Keratinocyte (primary cell): Measurements from ENCODE around the gene FEM1A. TPM values are rescaled to one million over a fixed set of nuclear protein-coding genes. Genes with fewer than 3 reads are reported as not detected.

Experiments used
- DNase-seq: peaks from one replicate; pipeline ENCODE4 v3.0.0-alpha.2; 2011; ENCODE audit warnings: low read depth, missing footprints, low spot score
- FAIRE-seq: peaks from 2 replicates; lab custom pipeline; 2011; peaks lifted over from hg19 to GRCh38; lab: Jason Lieb, UNC
- H2AFZ ChIP-seq: 2 replicates; pipeline ENCODE4 v1.6.0; 2012; ENCODE audit warnings: low read length, control low read depth, inconsistent platforms; ENCODE audit not compliant: control insufficient read depth
- H3K27ac ChIP-seq: 2 replicates; pipeline ENCODE4 v1.5.1; 2011; ENCODE audit warnings: low read length; ENCODE audit not compliant: control insufficient read depth, insufficient read depth
- H3K27me3 ChIP-seq: 3 replicates; pipeline ENCODE4 v1.6.0; 2011; ENCODE audit warnings: low read length; ENCODE audit not compliant: control insufficient read depth, insufficient read depth; ENCODE audit errors: extremely low read depth
- H3K36me3 ChIP-seq, 2 experiments: 2 replicates in 1 of 2; 3 replicates in 1 of 2; pipeline ENCODE4 v1.5.1; 2011; ENCODE audit warnings: low read length in 2 of 2, mild to moderate bottlenecking in 1 of 2; ENCODE audit not compliant: control insufficient read depth in 2 of 2, insufficient read depth in 2 of 2; ENCODE audit errors: extremely low read depth in 1 of 2
- H3K4me1 ChIP-seq: 3 replicates; pipeline ENCODE4 v1.5.1; 2011; ENCODE audit warnings: low read length; ENCODE audit not compliant: control insufficient read depth, insufficient read depth; ENCODE audit errors: extremely low read depth
- H3K4me2 ChIP-seq: 3 replicates; pipeline ENCODE4 v1.6.0; 2011; ENCODE audit warnings: low read depth, low read length; ENCODE audit not compliant: control insufficient read depth, insufficient read depth; ENCODE audit errors: extremely low read depth
- H3K4me3 ChIP-seq, 3 experiments: fragments of 200-600 bp in 1 of 3; sonication (generic) in 1 of 3; 2 replicates in 2 of 3; 3 replicates in 1 of 3; pipeline ENCODE4 v1.5.1; 2011 to 2016; ENCODE audit warnings: low read length in 3 of 3, mild to moderate bottlenecking in 3 of 3, control low read depth in 2 of 3, inconsistent platforms in 1 of 3, low read depth in 1 of 3, mixed read lengths in 1 of 3, mixed run types in 1 of 3, moderate library complexity in 1 of 3; ENCODE audit not compliant: control insufficient read depth in 2 of 3, insufficient read depth in 2 of 3; ENCODE audit errors: extremely low read depth in 1 of 3
- H3K79me2 ChIP-seq: 2 replicates; pipeline ENCODE4 v1.6.0; 2012; ENCODE audit warnings: low read length; ENCODE audit not compliant: control insufficient read depth, insufficient read depth
- H3K9ac ChIP-seq: 3 replicates; pipeline ENCODE4 v1.6.0; 2011; ENCODE audit warnings: low read length; ENCODE audit not compliant: control insufficient read depth, insufficient read depth; ENCODE audit errors: extremely low read depth
- H3K9me1 ChIP-seq: 3 replicates; pipeline ENCODE4 v1.6.0; 2011; ENCODE audit warnings: low read length; ENCODE audit not compliant: control insufficient read depth, insufficient read depth; ENCODE audit errors: extremely low read depth
- H3K9me3 ChIP-seq: 2 replicates; pipeline ENCODE4 v1.5.1; 2012; ENCODE audit warnings: low read depth, low read length; ENCODE audit not compliant: control insufficient read depth
- H4K20me1 ChIP-seq: 3 replicates; pipeline ENCODE4 v1.6.0; 2011; ENCODE audit warnings: low read length; ENCODE audit not compliant: control insufficient read depth, insufficient read depth; ENCODE audit errors: extremely low read depth
- EZH2 ChIP-seq: IDR thresholded peaks from one replicate; pipeline ENCODE4 v1.6.1; 2012; ENCODE audit warnings: inconsistent platforms, mild to moderate bottlenecking, low read length, moderate library complexity
- dilution Hi-C: fragments of 300-500 bp; cut with MboI; formaldehyde crosslinking; loops from one replicate; pipeline ENCODE4 v1.7.0; 2020; ENCODE audit warnings: low sequenced_read_pairs; ENCODE audit not compliant: extremely low pct_ligation_motif_present
- polyA plus RNA-seq, 5 experiments: library from polyadenylated mRNA; depleted of rRNA in 3 of 5; stranded (reverse) in 3 of 5; stranded (forward) in 1 of 5; unstranded in 1 of 5; fragments of >200 nt; gene quantifications; 1 replicate in 1 of 5; 2 replicates in 3 of 5; 3 replicates in 1 of 5; pipeline versions ENCODE4 v1.2.1 to v1.2.3, GENCODE V29; 2011 to 2012; ENCODE audit warnings: missing spikeins in 2 of 5, low read depth in 1 of 5, low replicate concordance in 1 of 5
- TF ChIP-seq, protein P1 (sequence below), 3 experiments: IDR thresholded peaks in 1 of 3; conservative IDR thresholded peaks in 1 of 3; optimal IDR thresholded peaks in 1 of 3; 2 replicates in 2 of 3; 3 replicates in 1 of 3; pipeline versions ENCODE3 to v1.5.1; 2011; ENCODE audit warnings: low read length in 3 of 3, mild to moderate bottlenecking in 3 of 3, moderate library complexity in 2 of 3, control low read depth in 1 of 3, inconsistent platforms in 1 of 3; ENCODE audit not compliant: insufficient read depth in 2 of 3; ENCODE audit errors: extremely low read depth in 1 of 3

FEM1A gene
- polyA plus RNA-seq, 1 donor (not counting 4 experiments of a cell fraction or from before 2014, with no cell fraction given): 3.5 TPM

GRCh38 chr19:4811328-4812131 lies 20.0 kb downstream of the FEM1A start:
- FAIRE-seq: no peak

DNA sequence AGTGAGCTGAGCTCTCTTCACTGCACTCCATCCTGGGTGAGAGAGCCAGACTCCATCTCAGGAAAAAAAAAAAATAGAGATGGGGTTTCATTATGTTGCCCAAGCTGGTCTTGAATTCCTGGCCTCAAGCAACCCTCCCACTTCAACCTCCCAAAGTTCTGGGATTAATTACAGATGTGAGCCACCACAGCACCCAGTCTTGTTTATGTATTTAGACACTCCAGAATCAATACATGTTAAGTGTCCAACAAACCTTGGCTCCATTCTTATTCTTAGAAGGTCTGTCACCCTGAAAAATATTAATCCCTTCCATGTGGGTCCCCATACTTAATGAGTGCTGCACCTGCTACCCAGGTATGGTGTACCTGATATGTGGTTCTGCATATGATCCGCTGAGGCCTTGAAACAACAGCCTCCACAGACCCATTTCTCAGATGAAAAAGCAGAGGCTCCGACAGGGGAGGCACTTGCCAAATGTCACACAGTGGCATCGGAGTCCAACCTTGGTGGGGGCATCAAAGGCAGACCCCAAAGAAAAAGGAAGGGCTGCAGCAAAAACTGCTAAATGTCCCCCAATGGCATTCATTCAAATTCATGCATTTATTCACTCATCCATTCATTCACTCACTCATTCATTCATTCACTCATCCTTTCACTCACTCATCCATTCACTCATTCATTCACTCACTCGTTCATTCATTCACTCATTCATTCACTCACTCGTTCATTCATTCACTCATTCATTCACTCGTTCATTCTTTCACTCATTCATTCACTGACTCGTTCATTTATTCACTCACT lies 23.3 kb downstream of the FEM1A start:
- H3K27ac ChIP-seq: no peak overlapping the region

More at GRCh38 chr19:4811328-4812131, 20.0 kb downstream of the FEM1A start:
- Histone ChIP-seq H2AFZ (no peak overlapping the region), H3K27me3 (no peaks in the 10 kb centered on the region), H3K9me3 (no peaks in the 10 kb centered on the region), H4K20me1 (no peaks in the 10 kb centered on the region), H3K9me1 (no peaks in the 10 kb centered on the region), H3K9ac (no peak overlapping the region), H3K4me3 (no peak overlapping the region), H3K36me3 (peaks cover 4 to 6% of the 10 kb centered on the region in 2 experiments), H3K79me2 (no peaks in the 10 kb centered on the region), H3K4me2 (no peak overlapping the region), H3K4me1 (peaks cover 6% of the 10 kb centered on the region), H3K27ac (no peak overlapping the region)
- no peak for DNase-seq
- no peak for TF ChIP-seq EZH2
- TF ChIP-seq, protein P1, sequence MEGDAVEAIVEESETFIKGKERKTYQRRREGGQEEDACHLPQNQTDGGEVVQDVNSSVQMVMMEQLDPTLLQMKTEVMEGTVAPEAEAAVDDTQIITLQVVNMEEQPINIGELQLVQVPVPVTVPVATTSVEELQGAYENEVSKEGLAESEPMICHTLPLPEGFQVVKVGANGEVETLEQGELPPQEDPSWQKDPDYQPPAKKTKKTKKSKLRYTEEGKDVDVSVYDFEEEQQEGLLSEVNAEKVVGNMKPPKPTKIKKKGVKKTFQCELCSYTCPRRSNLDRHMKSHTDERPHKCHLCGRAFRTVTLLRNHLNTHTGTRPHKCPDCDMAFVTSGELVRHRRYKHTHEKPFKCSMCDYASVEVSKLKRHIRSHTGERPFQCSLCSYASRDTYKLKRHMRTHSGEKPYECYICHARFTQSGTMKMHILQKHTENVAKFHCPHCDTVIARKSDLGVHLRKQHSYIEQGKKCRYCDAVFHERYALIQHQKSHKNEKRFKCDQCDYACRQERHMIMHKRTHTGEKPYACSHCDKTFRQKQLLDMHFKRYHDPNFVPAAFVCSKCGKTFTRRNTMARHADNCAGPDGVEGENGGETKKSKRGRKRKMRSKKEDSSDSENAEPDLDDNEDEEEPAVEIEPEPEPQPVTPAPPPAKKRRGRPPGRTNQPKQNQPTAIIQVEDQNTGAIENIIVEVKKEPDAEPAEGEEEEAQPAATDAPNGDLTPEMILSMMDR (optimal IDR thresholded peaks at IDR 0.05 in 1 of 3, IDR thresholded peaks at IDR 0.05 in 1 of 3, conservative IDR thresholded peaks at IDR 0.05 in 1 of 3; ENCODE audit: extremely low read depth in 1 of 3, insufficient read depth in 2 of 3, low read length in 3 of 3): peak; percentile 90 to 93 (median 92)
- dilution Hi-C loops: no loop called here

More for the DNA sequence above, 23.3 kb downstream of the FEM1A start:
- Histone ChIP-seq H3K4me3 (no peak overlapping the region), H3K79me2 (peaks cover 12% of the 10 kb centered on the region), H3K36me3 (peaks cover 23 to 24% of the 10 kb centered on the region in 2 experiments), H3K9ac (no peak overlapping the region), H3K9me1 (no peaks in the 10 kb centered on the region), H3K9me3 (no peaks in the 10 kb centered on the region), H2AFZ (no peak overlapping the region), H3K27me3 (no peaks in the 10 kb centered on the region), H4K20me1 (no peaks in the 10 kb centered on the region), H3K4me2 (no peak overlapping the region), H3K4me1 (peaks cover 6% of the 10 kb centered on the region)
- DNase-seq (no peak), FAIRE-seq (no peak)
- dilution Hi-C loops: no loop called here
- TF ChIP-seq, protein P1 (optimal IDR thresholded peaks at IDR 0.05 in 1 of 3, IDR thresholded peaks at IDR 0.05 in 1 of 3, conservative IDR thresholded peaks at IDR 0.05 in 1 of 3; ENCODE audit: extremely low read depth in 1 of 3, insufficient read depth in 2 of 3, low read length in 3 of 3): no peak
- TF ChIP-seq EZH2: no peak
